ENCODE data around the gene DPPA2.

DNA sequence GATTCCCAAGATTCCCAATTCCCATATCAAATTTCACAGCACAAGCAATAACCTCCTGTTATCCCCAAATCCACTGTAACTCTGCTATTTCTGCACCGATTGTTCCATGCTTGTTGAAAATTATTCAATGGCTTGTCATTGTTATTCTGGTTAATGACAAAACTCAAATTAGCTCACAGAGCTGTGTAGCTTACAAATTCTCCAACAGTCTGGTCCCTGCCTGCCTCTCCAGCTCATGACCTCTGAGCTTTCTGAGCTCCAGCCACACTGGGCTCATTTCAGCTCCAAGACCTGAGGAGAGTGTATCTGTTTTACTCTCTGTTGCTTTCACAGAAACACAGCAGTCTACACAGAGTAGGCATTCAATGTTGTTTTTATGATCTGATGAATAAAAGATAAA, 3.3 kb downstream of the DPPA2 start:
- TF ChIP-seq POLR2A (IDR thresholded peaks at IDR 0.05) (no peak), CTCF (IDR thresholded peaks at IDR 0.05) (no peak), POLR2AphosphoS5 (IDR thresholded peaks at IDR 0.05) (no peak)

Measured in gastroesophageal sphincter (tissue), 3 donors.